HepG2 (cell line): ENCODE results near the gene DNAJC4. TPM values are rescaled to one million over a fixed set of nuclear protein-coding genes. Genes with fewer than 3 reads are reported as not detected.

Experiments
- ATAC-seq: fragments of 200-7000 bp; cut with Tn5 transposase; 3 replicates; pipeline ENCODE4 v1.9.1; 2020; ENCODE audit warnings: mild to moderate bottlenecking, moderate library complexity
- BruUV-seq: library from RNA; stranded (reverse); fragments of 400-500 nt; replicated peaks from 2 replicates; lab custom pipeline; 2021; lab: Mats Ljungman, UMichigan
- CTCF ChIA-PET: fragments of 300-600 bp; formaldehyde crosslinking; extraction: SDS; loops from one replicate; lab custom pipeline; 2021; ENCODE audit warnings: low total read pairs, inconsistent platforms, low intra/inter-chr PET ratio; lab: Yijun Ruan, JAX
- POLR2A ChIA-PET: fragments of 350-600 bp; sonication (Branson Sonifier 250); formaldehyde crosslinking; loops from one replicate; lab custom pipeline; 2020; ENCODE audit warnings: antibody characterized with exemption, inconsistent platforms; lab: Yijun Ruan, JAX
- DNase-seq: peaks from one replicate; pipeline ENCODE4 v3.0.0-alpha.2; 2015; ENCODE audit warnings: low spot score
- FAIRE-seq: peaks from 3 replicates; lab custom pipeline; 2011; peaks lifted over from hg19 to GRCh38; lab: Jason Lieb, UNC
- H2AFZ ChIP-seq: one replicate; pipeline ENCODE4 v1.6.1; 2011; ENCODE audit warnings: low read length, inconsistent platforms
- H3K27ac ChIP-seq: fragments of 300-600 bp; 3 replicates; pipeline ENCODE4 v1.8.0; 2011; ENCODE audit warnings: mixed run types, mild to moderate bottlenecking, mixed read lengths, low read length, inconsistent platforms; ENCODE audit not compliant: insufficient read depth; ENCODE audit errors: extremely low read length
- H3K27me3 ChIP-seq, 2 experiments: fragments of 200-600 bp in 1 of 2; 2 replicates in 1 of 2; 3 replicates in 1 of 2; pipeline versions ENCODE4 v1.6.0 to v1.8.0; 2011; ENCODE audit warnings: low read length in 2 of 2, mild to moderate bottlenecking in 2 of 2, moderate library complexity in 2 of 2, inconsistent platforms in 1 of 2; ENCODE audit not compliant: insufficient read depth in 2 of 2, control insufficient read depth in 1 of 2
- H3K36me3 ChIP-seq, 2 experiments: fragments of 200-600 bp in 1 of 2; replicated peaks in 1 of 2; 2 replicates in 1 of 2; 3 replicates in 1 of 2; pipeline versions ENCODE4 v1.5.1 to v1.8.0; 2011; ENCODE audit warnings: low read length in 2 of 2, inconsistent platforms in 1 of 2; ENCODE audit not compliant: insufficient read depth in 2 of 2, control insufficient read depth in 1 of 2
- H3K4me1 ChIP-seq: 2 replicates; pipeline ENCODE4 v1.5.1; 2012; ENCODE audit warnings: low read length, inconsistent platforms; ENCODE audit not compliant: insufficient read depth
- H3K4me2 ChIP-seq: 2 replicates; pipeline ENCODE4 v1.6.0; 2011; ENCODE audit warnings: low read depth, low read length, inconsistent platforms
- H3K4me3 ChIP-seq, 3 experiments: fragments of 200-600 bp in 1 of 3; sonication (generic), shearing (Covaris generic) in 1 of 3; replicated peaks in 1 of 3; 2 replicates each; pipeline ENCODE4 v1.5.1; 2011 to 2016; ENCODE audit warnings: low read length in 3 of 3, inconsistent platforms in 2 of 3, low read depth in 2 of 3, mild to moderate bottlenecking in 2 of 3, control low read depth in 1 of 3, mixed read lengths in 1 of 3; ENCODE audit not compliant: insufficient read depth in 1 of 3
- H3K79me2 ChIP-seq: one replicate; pipeline ENCODE4 v1.6.1; 2011; ENCODE audit warnings: low read length, inconsistent platforms; ENCODE audit not compliant: insufficient read depth
- H3K9ac ChIP-seq: 2 replicates; pipeline ENCODE4 v1.6.0; 2011; ENCODE audit warnings: mild to moderate bottlenecking, low read depth, low read length, inconsistent platforms; ENCODE audit not compliant: insufficient read depth
- H3K9me3 ChIP-seq: 2 replicates; pipeline ENCODE4 v1.5.1; 2012; ENCODE audit warnings: mild to moderate bottlenecking, low read length
- H4K20me1 ChIP-seq: 2 replicates; pipeline ENCODE4 v1.6.0; 2011; ENCODE audit warnings: inconsistent platforms, mild to moderate bottlenecking, low read length, moderate library complexity; ENCODE audit not compliant: insufficient read depth
- ARID2 ChIP-seq: sonication (generic); formaldehyde crosslinking; IDR thresholded peaks from 2 replicates; pipeline ENCODE4 v1.8.1; 2022; ENCODE audit warnings: mild to moderate bottlenecking, missing genetic modification reagents, borderline replicate concordance
- ASH2L ChIP-seq: fragments of 300-600, 200-600 bp; sonication (generic); IDR thresholded peaks from 2 replicates; pipeline ENCODE4 v1.7.0; 2017; ENCODE audit warnings: low read depth, mild to moderate bottlenecking, moderate library complexity, mixed read lengths, low read length; ENCODE audit not compliant: insufficient read length
- HDAC1 ChIP-seq: sonication (generic); formaldehyde crosslinking; IDR thresholded peaks from 2 replicates; pipeline ENCODE4 v1.5.1; 2020; ENCODE audit warnings: mild to moderate bottlenecking, missing genetic modification reagents
- IKZF5 ChIP-seq: IDR thresholded peaks from 2 replicates; pipeline ENCODE4 v1.6.1; 2018; ENCODE audit warnings: missing genetic modification reagents, mild to moderate bottlenecking, missing compliant biosample characterization
- MIXL1 ChIP-seq: IDR thresholded peaks from 2 replicates; pipeline ENCODE4 v1.6.1; 2016
- MYPOP ChIP-seq: sonication (generic); formaldehyde crosslinking; IDR thresholded peaks from 2 replicates; pipeline ENCODE4 v1.8.1; 2023; ENCODE audit warnings: mild to moderate bottlenecking, moderate library complexity, missing genetic modification reagents
- TBX3 ChIP-seq: fragments of 450-650 bp; IDR thresholded peaks from 2 replicates; pipeline ENCODE4 v1.6.1; 2017; ENCODE audit warnings: antibody characterized with exemption, mild to moderate bottlenecking, inconsistent platforms, borderline replicate concordance
- ZC3H4 ChIP-seq: sonication (generic); formaldehyde crosslinking; IDR thresholded peaks from 2 replicates; pipeline ENCODE4 v1.4.0; 2020; ENCODE audit warnings: missing genetic modification reagents, borderline replicate concordance
- ZNF124 ChIP-seq: sonication (generic); formaldehyde crosslinking; IDR thresholded peaks from 2 replicates; pipeline ENCODE4 v1.4.0; 2020; ENCODE audit warnings: missing genetic modification reagents
- ZNF207 ChIP-seq: fragments of 450-650 bp; IDR thresholded peaks from 2 replicates; pipeline ENCODE4 v1.6.1; 2016; ENCODE audit warnings: antibody characterized with exemption, borderline replicate concordance
- ZNF350 ChIP-seq: sonication (generic); formaldehyde crosslinking; IDR thresholded peaks from 2 replicates; pipeline ENCODE4 v1.4.0; 2020; ENCODE audit warnings: mild to moderate bottlenecking, low read depth, missing genetic modification reagents, borderline replicate concordance
- ZNF496 ChIP-seq: sonication (generic); formaldehyde crosslinking; IDR thresholded peaks from 2 replicates; pipeline ENCODE4 v1.8.1; 2023; ENCODE audit warnings: mild to moderate bottlenecking, moderate library complexity, missing genetic modification reagents; ENCODE audit not compliant: insufficient replicate concordance
- ZNF879 ChIP-seq: sonication (generic); formaldehyde crosslinking; IDR thresholded peaks from 2 replicates; pipeline ENCODE4 v1.8.1; 2023; ENCODE audit warnings: missing genetic modification reagents
- WGBS: methylation state at CpG from one replicate; pipeline ENCODE4 v1.1.6; 2017; ENCODE audit warnings: low lambda C conversion rate; 5-methylcytosine and 5-hydroxymethylcytosine counted together
- in situ Hi-C: cut with HindIII; loops from 2 replicates; pipeline ENCODE4 v1.10.0; 2017; ENCODE audit warnings: low pct_unique_long_range_greater_than_20kb; ENCODE audit not compliant: extremely low pct_ligation_motif_present
- intact Hi-C: fragments of 100-400 bp; cut with micrococcal nuclease; formaldehyde crosslinking; loops from one replicate; pipeline ENCODE4 v1.10.0; 2022; ENCODE audit not compliant: unreplicated experiment
- polyA plus RNA-seq, 8 experiments: library from polyadenylated mRNA; depleted of rRNA in 3 of 8; stranded (reverse) in 7 of 8; unstranded in 1 of 8; fragments of >200 nt; fragmentation: Illumina TruSeq in 4 of 8; extraction: Trizol in 4 of 8; gene quantifications; 2 replicates each; pipeline versions ENCODE4 v1.2.1 to v1.2.3, GENCODE V29; 2011 to 2016; ENCODE audit warnings: low read depth in 4 of 8, missing spikeins in 1 of 8, mixed read lengths in 1 of 8; ENCODE audit not compliant: insufficient read depth in 1 of 8
- total RNA-seq, 5 experiments: library from RNA; depleted of rRNA; stranded (reverse); fragments of >200 nt; fragmentation: Illumina TruSeq; extraction: Trizol; gene quantifications; 2 replicates each; pipeline ENCODE4 v1.2.3, GENCODE V29; 2016; ENCODE audit warnings: low read depth in 1 of 5
- TF ChIP-seq, protein P1 (sequence below): sonication (generic); formaldehyde crosslinking; IDR thresholded peaks from 2 replicates; pipeline ENCODE4 v1.4.0; 2020; ENCODE audit warnings: missing genetic modification reagents
- TF ChIP-seq, protein P2 (sequence below): sonication (generic); formaldehyde crosslinking; IDR thresholded peaks from 2 replicates; pipeline ENCODE4 v1.5.1; 2020; ENCODE audit warnings: missing genetic modification reagents, mild to moderate bottlenecking, borderline replicate concordance

DNAJC4 gene
- total and polyA plus RNA-seq, 2 of the 13 experiments (the other 11 are each of a cell fraction or from before 2014, with no cell fraction given): 10.3 to 60.8 TPM

DNA sequence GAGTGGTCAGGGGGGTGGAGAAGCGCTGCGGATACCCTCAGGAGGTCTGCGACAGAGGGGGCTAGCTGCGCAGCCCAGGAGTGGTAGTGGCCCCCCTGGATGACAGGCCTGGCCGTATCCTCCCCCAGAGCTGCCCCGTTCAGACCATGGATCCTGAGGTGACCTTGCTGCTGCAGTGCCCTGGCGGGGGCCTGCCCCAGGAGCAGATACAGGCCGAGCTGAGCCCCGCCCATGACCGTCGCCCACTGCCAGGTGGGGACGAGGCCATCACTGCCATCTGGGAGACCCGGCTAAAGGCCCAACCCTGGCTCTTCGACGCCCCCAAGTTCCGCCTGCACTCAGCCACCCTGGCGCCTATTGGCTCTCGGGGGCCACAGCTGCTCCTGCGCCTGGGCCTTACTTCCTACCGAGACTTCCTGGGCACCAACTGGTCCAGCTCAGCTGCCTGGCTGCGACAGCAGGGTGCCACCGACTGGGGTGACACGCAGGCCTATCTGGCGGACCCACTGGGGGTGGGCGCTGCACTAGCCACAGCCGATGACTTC is 3.8 kb upstream of the DNAJC4 start:
- CTCF ChIA-PET: no interaction called here
- ATAC-seq: peak; percentile 42
- in situ Hi-C loops: no loop called here
- TF ChIP-seq, protein P1, sequence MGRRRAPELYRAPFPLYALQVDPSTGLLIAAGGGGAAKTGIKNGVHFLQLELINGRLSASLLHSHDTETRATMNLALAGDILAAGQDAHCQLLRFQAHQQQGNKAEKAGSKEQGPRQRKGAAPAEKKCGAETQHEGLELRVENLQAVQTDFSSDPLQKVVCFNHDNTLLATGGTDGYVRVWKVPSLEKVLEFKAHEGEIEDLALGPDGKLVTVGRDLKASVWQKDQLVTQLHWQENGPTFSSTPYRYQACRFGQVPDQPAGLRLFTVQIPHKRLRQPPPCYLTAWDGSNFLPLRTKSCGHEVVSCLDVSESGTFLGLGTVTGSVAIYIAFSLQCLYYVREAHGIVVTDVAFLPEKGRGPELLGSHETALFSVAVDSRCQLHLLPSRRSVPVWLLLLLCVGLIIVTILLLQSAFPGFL: no peak
- no peak for TF ChIP-seq ZNF879 (CRISPR knock-in tag)
- TF ChIP-seq ZNF496 (CRISPR knock-in tag): no peak
- TF ChIP-seq MYPOP: no peak
- no peak; the same call in 1 of the 2 replicates for TF ChIP-seq ZNF350 (CRISPR knock-in tag)
- no peak for TF ChIP-seq ZNF207
- TF ChIP-seq, protein P2, sequence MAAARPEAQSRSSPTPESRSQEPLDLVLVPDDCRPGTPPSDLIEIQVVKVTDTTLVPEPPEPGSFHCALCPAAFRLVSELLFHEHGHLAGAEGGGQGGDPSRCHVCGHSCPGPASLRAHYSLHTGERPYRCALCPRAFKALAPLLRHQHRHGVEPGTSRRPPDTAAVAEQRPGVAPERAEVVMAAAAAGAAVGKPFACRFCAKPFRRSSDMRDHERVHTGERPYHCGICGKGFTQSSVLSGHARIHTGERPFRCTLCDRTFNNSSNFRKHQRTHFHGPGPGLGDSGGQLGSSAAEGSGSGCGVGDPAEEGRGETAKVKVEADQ: peak; percentile 68; the same call in 1 of the 2 replicates
- TF ChIP-seq TBX3: no peak
- 0 out of 2 replicates have a peak, but pooled peaks have one; percentile 23 for TF ChIP-seq HDAC1
- no peak for TF ChIP-seq ARID2 (CRISPR knock-in tag)
- TF ChIP-seq ASH2L: no peak
- no peak for TF ChIP-seq MIXL1 (CRISPR knock-in tag)
- TF ChIP-seq IKZF5 (CRISPR knock-in tag): 0 out of 2 replicates have a peak, but pooled peaks have one; percentile 10
- TF ChIP-seq ZNF124 (CRISPR knock-in tag): no peak
- TF ChIP-seq ZC3H4 (CRISPR knock-in tag): no peak

More for the DNA sequence above, 3.8 kb upstream of the DNAJC4 start:
- Histone ChIP-seq H3K27ac (peak overlapping the region; percentile 56), H3K27me3 (no peaks in the 10 kb centered on the region), H3K9me3 (no peaks in the 10 kb centered on the region), H3K9ac (peak overlapping the region; percentile 77), H4K20me1 (no peaks in the 10 kb centered on the region), H3K4me1 (peaks cover 40% of the 10 kb centered on the region), H3K79me2 (no peaks in the 10 kb centered on the region), H3K36me3 (peaks cover 0 to 3% of the 10 kb centered on the region in 2 experiments; a peak in 2 of 5 replicates), H2AFZ (no peak overlapping the region), H3K4me3 (peak overlapping the region; percentile 78 to 96 (median 82)), H3K4me2 (peak overlapping the region; percentile 96)
- intact Hi-C loops: no loop called here
- BruUV-seq: TSS peak; percentile 77
- POLR2A ChIA-PET: interaction anchor here (1.0 to 3.3 kb wide), 15 partner anchors 8 to 219 kb away, joined by 3 to 27 read pairs (median 7); partner anchors contain the start of genes ESRRA, FKBP2, PPP1R14B and PRDX5
- FAIRE-seq (no peak), DNase-seq (peak; percentile 50)
- 0% methylated on average over 8 of the region's 26 CpGs for WGBS
